Central memory CD4-positive, alpha-beta T cell (primary cell): Measurements from ENCODE around the gene COLGALT1.
"Not testable (repeated sequence)": the region's sequence is repeated elsewhere in the genome, so short reads cannot be mapped to it uniquely, and the experiment has no call there.

Source experiments
- DNase-seq: peaks from one replicate; pipeline ENCODE4 v3.0.0; 2022

The COLGALT1 gene

DNA sequence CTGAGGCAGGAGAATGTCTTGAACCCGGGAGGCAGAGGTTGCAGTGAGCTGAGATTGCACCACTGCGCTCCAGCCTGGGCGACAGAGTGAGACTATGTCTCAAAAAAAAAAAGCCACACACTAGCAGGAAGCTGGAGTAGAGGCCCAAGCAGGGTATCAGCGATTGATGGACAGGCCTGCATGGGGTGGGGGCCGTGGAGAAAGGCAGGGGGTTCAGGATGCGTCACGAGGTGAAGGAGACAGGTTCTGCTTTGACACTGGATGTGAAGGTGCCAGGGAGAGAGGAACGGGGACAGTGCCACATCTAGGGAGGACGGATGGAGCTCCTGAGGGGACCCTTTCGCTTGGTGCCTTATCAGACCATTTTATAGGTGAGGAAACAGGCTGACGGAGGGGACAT is 7.1 kb downstream of the COLGALT1 start:
- DNase-seq: no peak

DNA sequence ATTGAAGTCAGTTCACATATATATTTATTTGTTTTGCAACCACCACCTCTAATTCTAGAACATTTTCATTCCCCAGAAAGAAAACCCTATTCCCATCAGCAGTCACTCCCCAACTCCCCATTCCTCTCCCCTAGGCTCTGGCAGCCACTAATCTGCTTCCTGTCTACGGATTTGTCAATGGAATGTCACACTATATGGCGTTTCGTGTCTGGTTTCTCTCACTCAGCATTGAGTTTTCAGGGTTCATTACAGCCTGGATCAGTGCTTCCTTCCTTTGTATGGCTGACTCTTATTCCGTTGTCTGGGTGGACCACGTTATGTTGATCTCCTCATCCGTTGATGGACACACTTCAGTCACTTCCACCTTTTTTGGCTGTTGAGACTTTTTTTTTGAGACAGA is 9.3 kb downstream of the COLGALT1 start:
- no peak for DNase-seq

DNA sequence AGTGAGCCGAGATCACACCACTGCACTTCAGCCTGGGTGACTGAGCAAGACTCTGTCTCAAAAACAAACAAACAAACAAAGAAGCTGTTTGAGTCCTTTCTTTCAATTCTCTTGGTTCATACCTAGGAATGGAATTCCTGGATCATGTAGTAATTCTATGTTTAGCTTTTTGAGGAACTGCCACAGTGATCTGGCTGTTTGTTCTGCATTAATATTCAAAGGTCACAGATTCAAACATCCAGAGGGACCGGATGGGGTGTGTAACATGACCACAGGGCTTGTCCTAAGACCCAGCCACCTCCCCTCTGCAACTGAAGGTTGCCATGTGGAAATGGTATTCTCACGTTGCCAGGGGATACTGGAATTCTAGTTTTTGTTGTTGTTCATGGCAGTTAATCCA is 10.2 kb downstream of the COLGALT1 start:
- no peak for DNase-seq

DNA sequence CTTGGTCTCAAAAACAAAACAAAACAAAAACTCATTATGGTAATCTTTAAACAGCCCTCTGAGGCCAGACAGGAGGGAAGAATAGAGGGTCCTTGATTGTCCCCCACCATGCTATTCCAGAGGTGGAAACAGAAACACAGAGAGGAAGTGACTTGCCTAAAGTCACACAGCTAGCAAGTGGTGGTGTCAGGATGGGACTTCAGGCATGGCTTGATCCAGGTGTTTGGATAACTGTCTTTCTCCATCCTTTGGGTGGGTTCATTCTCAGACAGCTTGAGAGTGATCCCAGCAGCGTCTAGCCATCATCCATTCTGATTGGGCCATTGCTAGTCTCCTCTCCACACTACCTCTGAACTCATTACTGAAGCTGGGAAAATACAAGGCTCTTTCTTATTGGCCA is 12.5 kb downstream of the COLGALT1 start:
- no peak for DNase-seq

DNA sequence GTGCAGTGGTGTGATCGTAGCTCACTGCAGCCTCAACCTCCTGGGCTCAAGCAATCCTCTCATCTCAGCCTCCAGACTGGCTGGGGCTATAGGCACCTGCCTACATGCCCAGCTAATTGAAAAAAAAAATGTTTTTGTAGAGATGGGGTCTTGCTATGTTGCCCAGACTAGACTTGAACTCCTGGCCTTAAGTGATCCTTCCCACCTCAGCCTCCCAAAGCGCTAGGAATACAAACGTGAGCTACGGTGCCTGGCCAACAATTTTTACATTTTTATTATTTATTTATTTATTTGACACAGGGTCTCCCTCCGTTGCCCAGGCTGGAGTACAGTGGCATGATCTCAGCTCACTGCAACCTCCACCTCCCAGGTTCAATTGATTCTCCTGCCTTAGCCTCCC is 14.8 kb downstream of the COLGALT1 start:
- not testable (repeated sequence) for DNase-seq

DNA sequence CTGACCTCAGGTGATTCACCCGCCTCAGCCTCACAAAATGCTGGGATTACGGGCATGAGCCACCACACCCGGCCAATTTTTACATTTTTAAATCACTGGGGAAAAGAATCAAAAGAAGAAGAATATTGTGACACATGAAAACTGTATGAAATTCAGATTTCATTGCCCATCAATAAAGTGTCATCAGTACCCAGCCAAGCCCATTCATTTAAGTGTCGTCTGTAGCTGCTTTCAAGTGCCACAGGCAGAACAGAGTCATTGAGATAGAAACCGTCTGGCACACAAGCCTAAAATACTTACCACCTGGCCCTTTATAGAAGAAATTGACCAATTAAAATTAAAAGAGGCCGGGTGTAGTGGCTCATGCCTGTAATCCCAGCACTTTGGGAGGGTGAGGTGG is 15.3 kb downstream of the COLGALT1 start:
- DNase-seq: no peak

DNA sequence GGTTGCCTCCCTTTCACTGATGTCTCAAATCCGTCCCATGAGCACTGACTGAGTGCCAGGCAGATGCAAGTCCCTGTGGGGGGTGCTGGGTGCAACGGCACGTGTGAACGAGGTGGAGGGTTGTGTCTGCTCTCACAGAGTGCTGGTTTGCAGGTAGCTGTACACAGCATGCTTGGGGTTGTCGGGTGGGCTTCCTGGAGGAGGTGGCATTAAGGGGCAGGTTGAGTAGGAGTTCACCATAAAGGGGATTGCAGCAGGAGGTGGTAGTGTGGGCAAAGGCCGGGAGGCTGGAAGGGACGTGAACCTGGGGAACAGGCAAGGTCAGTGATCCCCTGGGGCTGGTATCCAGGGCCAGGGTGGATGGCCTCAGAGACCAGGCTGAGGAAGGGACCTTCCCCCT is 17.2 kb downstream of the COLGALT1 start:
- no peak for DNase-seq

DNA sequence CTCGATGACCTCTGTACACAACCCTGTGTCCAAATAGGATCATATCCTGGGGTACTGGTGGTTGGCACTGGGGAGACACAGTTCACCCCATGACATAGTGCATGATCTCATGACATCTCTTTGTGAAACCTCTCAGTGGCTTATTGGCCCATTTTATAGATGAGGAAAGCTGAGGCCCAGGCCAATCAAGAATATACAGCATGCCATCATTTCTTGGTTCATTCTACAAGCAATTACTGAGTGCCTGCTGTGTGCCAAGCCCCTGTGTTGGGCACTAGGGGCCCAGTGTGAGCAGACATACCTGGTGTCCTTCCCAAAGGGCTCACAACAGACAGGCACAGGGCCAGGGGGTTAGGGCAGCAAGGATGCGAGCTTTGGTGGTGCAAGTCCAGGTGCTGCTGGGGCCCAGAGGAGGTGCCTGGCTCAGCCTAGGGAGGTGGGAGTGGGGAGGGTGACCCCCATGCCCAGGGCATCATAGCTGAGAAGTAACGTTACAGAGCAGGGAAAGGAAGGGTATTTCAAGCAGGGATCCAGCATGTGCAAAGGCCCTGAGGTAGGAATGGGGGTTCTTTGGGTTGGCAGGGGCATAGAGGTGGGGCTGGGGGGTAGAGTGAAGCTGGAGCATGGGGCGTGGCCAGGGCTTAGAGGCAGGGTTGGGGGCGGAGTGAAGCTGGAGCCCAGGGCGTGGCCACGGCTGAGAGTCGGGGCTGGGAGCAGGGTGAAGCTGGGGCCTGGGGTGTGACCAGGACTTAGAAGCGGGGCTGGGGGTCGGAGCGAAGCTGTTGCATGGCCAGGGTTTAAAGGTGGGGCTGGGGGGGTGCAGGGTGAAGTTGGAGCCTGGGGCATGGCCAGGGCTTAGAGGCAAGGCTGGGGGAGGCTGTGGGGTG is 20.7 kb downstream of the COLGALT1 start:
- DNase-seq: no peak

DNA sequence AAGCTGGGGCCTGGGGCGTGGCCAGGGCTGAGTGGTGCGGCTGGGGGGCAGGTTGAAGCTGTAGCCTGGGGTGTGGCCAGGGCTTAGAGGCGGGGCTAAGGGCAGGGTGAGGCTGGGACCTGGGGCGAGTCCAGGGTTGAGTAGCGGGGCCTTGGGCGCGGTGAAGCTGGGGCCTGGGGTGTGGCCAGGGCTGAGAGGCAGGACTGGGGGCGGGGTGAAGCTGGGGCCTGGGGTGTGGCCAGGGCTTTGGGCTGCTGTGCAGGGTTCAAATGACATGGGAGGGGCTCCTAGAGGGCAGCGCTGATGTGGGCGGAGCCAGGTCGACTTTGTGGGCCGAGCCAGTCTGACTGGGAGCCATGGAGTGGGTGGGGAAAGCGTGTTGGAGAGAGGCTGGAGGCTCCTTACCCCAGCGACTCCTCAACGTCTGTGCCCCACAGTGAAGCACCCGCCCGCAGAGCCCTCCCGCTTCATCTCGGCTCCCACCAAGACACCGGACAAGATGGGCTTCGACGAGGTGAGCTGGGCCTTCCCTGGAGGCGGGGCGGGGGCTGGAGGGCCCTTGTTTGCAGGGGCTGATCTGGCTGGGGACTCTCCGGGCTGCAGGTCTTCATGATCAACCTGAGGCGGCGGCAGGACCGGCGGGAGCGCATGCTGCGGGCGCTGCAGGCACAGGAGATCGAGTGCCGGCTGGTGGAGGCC is 21.5 kb downstream of the COLGALT1 start:
- DNase-seq: no peak

DNA sequence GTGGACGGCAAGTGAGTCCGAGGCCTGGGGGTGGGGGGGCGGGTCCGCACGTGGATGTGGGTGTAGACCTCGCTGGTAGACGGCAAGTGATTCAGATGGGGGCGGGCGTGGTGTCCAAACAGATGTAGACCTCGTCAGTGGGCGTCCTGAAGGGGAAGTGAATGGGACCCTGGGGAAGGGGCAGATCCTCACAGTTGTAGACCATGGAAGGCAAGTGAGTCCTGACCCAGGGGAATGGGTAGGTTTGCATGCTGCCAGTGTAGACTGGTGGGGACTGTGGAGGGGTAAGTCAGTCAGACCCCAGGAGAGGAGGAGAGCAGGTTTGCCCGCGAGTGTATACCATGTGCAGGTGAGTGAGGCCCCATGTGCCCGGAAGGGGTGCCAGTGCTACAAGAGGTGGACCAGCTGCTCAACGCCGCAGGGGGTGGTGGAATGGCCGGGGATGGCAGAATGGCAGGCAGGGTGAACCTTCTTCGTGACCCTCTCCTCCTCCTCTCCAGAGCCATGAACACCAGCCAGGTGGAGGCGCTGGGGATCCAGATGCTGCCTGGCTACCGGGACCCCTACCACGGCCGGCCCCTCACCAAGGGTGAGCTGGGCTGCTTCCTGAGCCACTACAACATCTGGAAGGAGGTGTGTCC is 22.1 kb downstream of the COLGALT1 start:
- no peak for DNase-seq

DNA sequence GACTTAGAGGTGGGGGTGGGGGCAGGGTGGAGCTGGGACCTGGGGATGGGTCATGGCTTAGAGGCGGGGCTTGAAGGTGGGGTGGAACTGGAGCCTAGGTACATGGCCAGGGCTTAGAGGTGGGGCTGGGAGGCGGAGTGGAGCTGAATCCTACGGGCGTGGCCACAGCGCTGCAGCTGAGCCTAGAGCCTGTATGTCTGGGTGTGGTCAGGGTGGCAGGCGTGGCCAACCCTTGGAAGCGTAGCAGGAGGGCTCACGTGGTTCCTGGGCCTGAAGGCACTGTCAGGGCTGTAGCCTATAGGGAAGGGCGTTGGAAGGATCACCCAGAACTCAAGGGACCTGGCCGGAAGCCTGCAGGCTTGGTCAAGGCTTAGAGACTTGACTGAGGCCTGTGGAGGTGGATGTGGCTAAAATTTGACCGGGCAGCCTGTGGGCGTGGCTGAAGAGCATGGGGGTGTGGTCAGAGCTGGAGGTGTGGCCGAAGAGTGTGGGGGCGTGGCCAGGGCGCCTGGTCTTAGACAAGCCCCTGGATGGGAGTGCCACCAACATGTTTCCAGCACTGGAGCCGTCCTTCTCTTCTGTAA is 24.3 kb downstream of the COLGALT1 start:
- no peak for DNase-seq

DNA sequence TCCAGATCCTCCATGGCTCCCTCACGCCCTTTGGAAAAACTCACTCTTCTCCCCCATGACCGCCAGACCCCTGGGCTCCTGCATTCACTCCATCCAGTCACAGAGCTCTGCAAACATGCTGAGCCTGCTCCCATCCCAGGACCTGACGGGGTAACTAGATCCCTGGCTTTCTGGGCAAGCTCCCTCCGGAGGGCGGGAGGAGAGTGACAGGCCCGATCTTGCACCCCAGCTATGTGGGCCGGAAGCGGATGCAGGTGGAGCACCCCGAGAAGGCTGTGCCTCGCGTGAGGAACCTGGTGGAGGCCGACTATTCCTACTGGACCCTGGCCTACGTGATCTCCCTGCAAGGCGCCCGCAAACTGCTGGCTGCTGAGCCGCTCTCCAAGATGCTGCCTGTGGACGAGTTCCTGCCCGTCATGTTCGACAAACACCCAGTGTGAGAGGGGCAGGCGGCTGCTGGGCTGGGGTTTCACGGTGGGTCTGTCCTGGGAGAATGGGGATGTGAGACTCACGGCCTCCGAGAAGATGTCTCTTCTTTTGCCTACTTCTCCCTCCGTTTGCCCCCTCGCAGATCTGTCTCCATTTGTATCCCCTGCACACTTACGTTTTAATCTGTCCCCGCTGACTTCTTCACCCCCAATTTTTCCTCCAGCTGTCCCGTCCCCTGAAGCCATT is 25.2 kb downstream of the COLGALT1 start:
- no peak for DNase-seq

DNA sequence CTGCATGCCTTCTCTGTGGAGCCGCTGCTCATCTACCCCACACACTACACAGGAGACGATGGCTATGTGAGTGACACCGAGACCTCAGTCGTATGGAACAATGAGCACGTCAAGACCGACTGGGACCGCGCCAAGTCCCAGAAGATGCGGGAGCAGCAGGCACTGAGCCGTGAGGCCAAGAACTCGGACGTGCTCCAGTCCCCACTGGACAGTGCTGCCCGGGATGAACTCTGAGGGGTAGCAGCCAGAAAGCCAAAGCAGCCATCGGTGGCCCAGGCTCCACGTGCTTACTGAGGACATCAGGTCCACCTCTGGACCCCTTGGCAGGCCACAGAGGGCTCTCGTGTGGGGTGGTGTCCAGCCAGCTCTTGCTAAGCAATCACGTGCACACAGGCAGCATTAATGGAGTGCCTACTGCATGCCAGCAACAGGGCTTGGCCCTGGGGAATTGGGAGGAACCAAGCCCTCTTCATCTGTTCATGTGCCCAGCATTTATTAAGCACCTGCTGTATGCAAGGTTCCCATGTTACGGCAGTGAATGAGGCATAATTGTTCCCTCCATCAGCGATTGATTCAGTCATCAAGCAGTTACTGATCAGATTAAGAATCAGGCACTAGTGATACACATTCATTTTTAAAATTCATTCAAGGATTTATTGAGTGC is 25.9 kb downstream of the COLGALT1 start:
- DNase-seq: no peak

DNA sequence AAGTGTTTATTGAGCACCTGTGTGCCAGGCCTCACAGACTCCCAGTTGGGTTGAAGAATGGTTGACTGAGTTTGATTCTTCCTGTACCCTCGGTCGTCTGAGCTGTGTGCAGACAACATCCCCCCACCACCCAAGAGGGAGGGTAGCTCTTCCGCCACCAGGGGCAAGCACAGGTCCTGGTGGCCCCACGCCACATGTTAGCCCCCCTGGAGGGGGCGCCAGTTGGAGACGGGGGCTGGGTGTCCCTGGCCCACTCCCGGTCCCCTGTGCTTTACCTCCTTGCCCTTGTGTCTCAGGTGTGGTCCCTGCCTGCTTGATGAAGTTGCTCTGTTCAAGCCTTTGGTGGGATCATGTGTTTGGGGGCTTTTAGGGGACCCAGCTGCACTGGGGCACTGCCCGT is 27.2 kb downstream of the COLGALT1 start:
- DNase-seq: no peak

DNA sequence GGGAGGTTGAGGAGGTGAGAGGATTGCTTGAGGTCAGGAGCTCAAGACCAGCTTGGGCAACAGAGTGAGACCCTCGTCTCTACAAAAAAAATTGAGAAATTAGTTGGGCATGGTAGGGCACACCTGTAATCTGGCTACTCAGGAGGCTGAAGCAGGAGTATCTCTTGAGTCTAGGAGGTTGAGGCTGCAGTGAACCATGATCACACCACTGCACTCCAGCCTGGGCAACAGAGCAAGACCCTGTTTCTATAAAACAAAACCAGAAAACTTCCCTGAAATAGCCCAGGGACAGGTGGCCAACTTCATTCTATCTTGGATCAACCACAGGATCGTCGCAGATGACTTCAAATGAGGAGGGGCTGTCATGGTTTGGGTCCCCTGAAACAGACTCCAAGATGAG is 28.7 kb downstream of the COLGALT1 start:
- DNase-seq: no peak

DNA sequence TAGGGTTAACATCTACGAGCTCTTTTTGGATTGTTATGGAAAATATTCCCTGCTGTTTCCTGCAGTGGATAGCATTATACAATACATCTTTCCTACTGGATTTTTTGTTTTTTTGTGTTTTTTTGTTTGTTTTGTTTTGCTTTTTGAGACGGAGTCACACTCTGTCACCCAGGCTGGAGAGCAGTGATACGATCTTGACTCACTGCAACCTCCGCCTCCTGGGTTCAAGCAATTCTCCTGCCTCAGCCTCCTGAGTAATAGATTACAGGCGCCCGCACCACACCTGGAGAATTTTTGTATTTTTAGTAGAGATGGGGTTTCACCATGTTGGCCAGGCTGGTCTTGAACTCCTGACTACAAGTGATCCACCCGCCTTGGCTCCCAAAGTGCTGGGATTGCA is 29.9 kb downstream of the COLGALT1 start:
- DNase-seq: not testable (repeated sequence)

DNA sequence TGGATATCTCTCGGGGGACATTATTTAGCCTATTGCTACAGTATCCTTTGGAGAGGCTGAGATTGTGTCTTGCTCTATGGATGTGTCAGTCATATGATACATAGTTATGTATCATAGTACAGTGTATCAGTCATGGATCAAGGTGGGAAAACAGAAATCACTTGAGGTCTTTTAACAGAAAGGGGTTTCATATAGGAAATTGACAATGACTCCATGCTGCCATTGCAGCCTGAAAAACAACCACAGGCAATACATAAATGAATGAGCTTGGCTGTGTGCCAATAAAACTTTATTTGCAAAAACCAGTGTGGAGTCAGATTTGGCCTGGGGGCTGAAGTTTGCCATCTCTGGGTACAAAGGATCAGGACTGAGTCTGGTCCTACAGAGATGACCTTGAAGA is 35.4 kb downstream of the COLGALT1 start:
- no peak for DNase-seq

DNA sequence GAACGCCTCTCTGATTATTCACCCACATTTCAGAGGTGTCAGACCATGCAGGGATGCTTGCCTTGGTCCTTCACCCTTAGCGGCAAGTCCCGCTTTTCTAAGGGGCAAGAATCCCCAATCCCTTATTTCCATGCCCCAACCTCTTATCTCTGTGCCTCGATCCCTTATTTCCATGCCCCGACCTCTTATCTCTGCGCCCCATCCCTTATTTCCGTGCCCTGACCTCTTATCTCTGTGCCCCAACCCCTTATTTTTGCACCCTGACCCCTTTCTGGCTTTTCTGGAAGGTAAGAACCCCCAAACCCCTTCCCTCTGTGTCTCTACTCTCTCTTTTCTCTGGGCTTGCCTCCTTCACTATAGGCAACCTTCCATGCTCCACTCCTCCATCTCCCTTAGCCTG is 38.8 kb downstream of the COLGALT1 start:
- not testable (repeated sequence) for DNase-seq

DNA sequence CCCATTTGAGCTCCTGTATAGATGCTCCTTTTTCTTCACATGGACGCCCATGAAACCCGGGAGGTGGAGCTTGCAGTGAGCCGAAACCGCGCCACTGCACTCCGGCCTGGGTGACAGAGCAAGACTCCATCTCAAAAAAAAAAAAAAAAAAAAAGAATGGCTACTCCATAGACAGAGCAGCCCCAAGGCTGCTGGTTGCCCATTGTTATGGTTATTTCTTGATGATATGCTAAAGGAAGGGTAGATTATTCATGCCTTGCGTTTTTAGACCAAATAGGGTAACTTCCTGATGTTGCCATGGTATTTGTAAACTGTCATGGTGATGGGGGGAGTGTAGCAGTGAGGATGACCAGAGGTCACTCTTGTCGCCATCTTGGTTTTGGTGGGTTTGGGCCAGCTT is 42.6 kb downstream of the COLGALT1 start:
- not testable (repeated sequence) for DNase-seq

DNA sequence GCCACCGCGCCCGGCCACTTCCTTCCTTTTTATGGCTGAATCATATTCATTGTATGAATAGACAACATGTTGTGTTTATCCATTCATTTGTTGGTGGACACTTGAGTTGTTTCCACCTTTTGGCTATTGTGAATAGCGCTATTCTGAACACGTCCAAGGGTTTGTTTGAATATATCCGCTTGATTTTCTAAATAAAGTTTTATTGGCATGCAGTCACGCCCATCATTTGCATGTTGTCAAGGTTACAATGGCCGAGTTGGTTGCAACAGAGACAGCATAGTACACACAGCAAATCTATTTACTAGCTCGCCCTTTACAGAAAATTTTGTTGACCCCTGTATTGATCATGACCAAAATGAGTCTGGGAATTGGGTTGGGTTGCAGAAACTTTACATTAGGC is 43.5 kb downstream of the COLGALT1 start:
- no peak for DNase-seq

DNA sequence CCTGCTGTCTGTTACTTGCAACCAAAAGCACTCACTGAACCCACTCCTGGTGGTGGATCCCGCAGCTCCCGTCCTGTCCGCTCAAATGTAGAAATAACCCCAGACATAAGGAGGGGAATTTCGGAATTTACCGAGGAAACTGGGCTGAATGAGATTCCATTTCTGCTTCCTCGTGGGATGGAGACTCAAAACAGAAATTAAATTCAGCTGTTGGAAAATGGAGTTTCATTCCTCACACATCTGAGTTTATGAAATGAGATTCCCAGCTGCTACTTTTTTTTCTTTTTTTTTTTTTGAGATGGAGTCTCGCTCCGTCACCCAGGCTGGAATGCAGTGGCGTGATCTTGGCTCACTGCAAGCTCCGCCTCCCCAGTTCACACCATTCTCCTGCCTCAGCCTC is 44.3 kb downstream of the COLGALT1 start:
- DNase-seq: no peak

DNA sequence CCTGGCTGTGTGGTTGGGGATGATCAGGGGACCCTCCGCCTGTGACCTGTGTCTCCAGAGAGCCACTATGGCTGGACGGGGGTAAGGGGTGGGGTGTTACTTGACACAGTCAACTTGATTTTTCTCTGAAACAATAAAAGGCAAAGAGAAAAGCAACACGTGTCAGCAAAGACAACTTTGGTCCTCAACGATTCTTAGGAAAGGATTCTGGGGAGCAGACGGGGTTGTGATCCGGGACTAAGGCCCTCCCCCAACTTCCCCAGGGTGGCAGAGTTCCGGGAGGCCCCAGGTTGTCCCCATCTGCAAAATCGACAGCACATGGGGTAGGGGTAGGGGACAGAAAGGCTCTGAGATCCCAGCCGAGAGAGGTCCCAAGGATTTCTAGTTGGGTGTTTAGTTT is 46.2 kb downstream of the COLGALT1 start:
- no peak for DNase-seq
